Suprapubic skin (tissue), 4 donors: ENCODE data around the gene GAS2L2.

Experiments used
- CTCF ChIP-seq, 2 donors: fragments of 200-600 bp in 1 of 2; fragments of 450-650 bp in 1 of 2; sonication (generic) in 1 of 2; IDR thresholded peaks; one replicate each; pipeline ENCODE4 v1.5.1; 2016 to 2019; ENCODE audit warnings: antibody characterized with exemption in 2 of 2, mild to moderate bottlenecking in 1 of 2, moderate library complexity in 1 of 2
- EP300 ChIP-seq: sonication (generic); formaldehyde crosslinking; IDR thresholded peaks from one replicate; pipeline ENCODE4 v1.6.1; 2017; ENCODE audit warnings: antibody characterized with exemption
- POLR2A ChIP-seq, 2 donors: fragments of 450-650 bp; IDR thresholded peaks; one replicate each; pipeline ENCODE4 v1.6.1; 2017; ENCODE audit warnings: antibody characterized with exemption in 2 of 2, mild to moderate bottlenecking in 2 of 2, moderate library complexity in 2 of 2
- POLR2AphosphoS5 ChIP-seq, 3 donors: sonication (generic); formaldehyde crosslinking; IDR thresholded peaks; one replicate each; pipeline ENCODE4 v1.6.1; 2017; ENCODE audit warnings: antibody characterized with exemption in 3 of 3

DNA sequence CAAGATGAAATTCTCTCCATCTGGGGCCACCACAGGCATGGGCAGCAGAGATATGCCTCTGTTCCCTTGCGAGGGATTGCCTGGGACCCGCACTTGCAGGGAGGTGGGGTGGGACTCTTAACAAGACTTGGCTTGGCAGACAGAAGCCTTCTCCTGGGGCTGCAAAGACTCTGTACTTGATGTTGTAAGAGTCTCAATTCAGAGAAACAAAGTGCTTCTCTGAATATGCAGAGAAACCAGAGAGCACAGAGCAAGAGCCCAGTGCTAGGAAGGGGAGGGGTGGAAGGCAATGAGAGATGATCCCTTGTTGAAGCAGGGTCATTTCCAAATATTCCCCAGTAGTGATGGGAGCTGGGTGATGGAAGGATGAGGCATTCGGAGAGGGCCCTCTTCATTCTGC is 40.2 kb upstream of the GAS2L2 start:
- no peak for TF ChIP-seq CTCF (IDR thresholded peaks at IDR 0.05)
- no peak for TF ChIP-seq POLR2A (IDR thresholded peaks at IDR 0.05)
- no peak for TF ChIP-seq POLR2AphosphoS5 (IDR thresholded peaks at IDR 0.05)
- TF ChIP-seq EP300, result no peak
